OCI-LY7 (cell line): Measurements from ENCODE around the gene LRP5. TPM values are rescaled to one million over a fixed set of nuclear protein-coding genes. Genes with fewer than 3 reads are reported as not detected.
"Not testable (repeated sequence)": the region's sequence is repeated elsewhere in the genome, so short reads cannot be mapped to it uniquely, and the experiment has no call there.

Source experiments
- BruUV-seq: library from RNA; stranded (reverse); fragments of 400-500 nt; replicated peaks from 2 replicates; lab custom pipeline; 2021; lab: Mats Ljungman, UMichigan
- CTCF ChIA-PET: fragments of 300-600 bp; sonication (Branson Sonifier 250); formaldehyde crosslinking; loops from one replicate; lab custom pipeline; 2022; ENCODE audit warnings: antibody characterized with exemption; ENCODE audit not compliant: unreplicated experiment; lab: Charles Lee
- POLR2A ChIA-PET: fragments of 300-600 bp; sonication (Branson Sonifier 250); formaldehyde crosslinking; loops from one replicate; lab custom pipeline; 2022; ENCODE audit warnings: antibody characterized with exemption; lab: Charles Lee
- DNase-seq: peaks from one replicate; pipeline ENCODE4 v3.0.0-alpha.2; 2015; ENCODE audit warnings: low spot score
- H2AFZ ChIP-seq: fragments of 200-600 bp; sonication (generic), shearing (Covaris generic); 2 replicates; pipeline ENCODE4 v1.6.1; 2014; ENCODE audit warnings: mild to moderate bottlenecking, antibody characterized with exemption, low read length, moderate library complexity
- H3K27ac ChIP-seq: fragments of 200-600 bp; sonication (generic); 2 replicates; pipeline ENCODE4 v1.5.1; 2014; ENCODE audit warnings: mixed run types, low read depth, mild to moderate bottlenecking, moderate library complexity, low read length, inconsistent platforms; ENCODE audit not compliant: poor library complexity, severe bottlenecking
- H3K36me3 ChIP-seq: fragments of 200-600 bp; sonication (generic); 2 replicates; pipeline ENCODE4 v1.6.1; 2014; ENCODE audit warnings: mild to moderate bottlenecking, antibody characterized with exemption, low read length, moderate library complexity, mixed read lengths; ENCODE audit not compliant: insufficient read depth
- H3K4me1 ChIP-seq: fragments of 200-600 bp; sonication (generic); 2 replicates; pipeline ENCODE4 v1.5.1; 2014; ENCODE audit warnings: mild to moderate bottlenecking, low read length; ENCODE audit not compliant: insufficient read depth, poor library complexity, severe bottlenecking
- H3K4me2 ChIP-seq: fragments of 200-600 bp; sonication (generic); 2 replicates; pipeline ENCODE4 v1.6.1; 2014; ENCODE audit warnings: mild to moderate bottlenecking, low read length
- H3K4me3 ChIP-seq: fragments of 200-600 bp; sonication (generic); 2 replicates; pipeline ENCODE4 v1.5.1; 2014; ENCODE audit warnings: mild to moderate bottlenecking, low read depth, low read length; ENCODE audit not compliant: poor library complexity, severe bottlenecking
- H3K79me2 ChIP-seq: fragments of 200-600 bp; sonication (generic); 2 replicates; pipeline ENCODE4 v1.6.1; 2016; ENCODE audit warnings: low read depth, mild to moderate bottlenecking, low read length, moderate library complexity, mixed read lengths; ENCODE audit not compliant: insufficient read depth
- H3K9me2 ChIP-seq: fragments of 200-600 bp; sonication (generic); 2 replicates; pipeline ENCODE4 v1.6.1; 2016; ENCODE audit warnings: mild to moderate bottlenecking, low read length, mixed read lengths; ENCODE audit not compliant: insufficient read depth
- H3K9me3 ChIP-seq: fragments of 200-600 bp; sonication (generic); 2 replicates; pipeline ENCODE4 v1.6.1; 2014; ENCODE audit warnings: mild to moderate bottlenecking, mixed run types, low read length, mixed read lengths
- H4K20me1 ChIP-seq: fragments of 200-600 bp; sonication (generic); 2 replicates; pipeline ENCODE4 v1.6.1; 2014; ENCODE audit warnings: mild to moderate bottlenecking, antibody characterized with exemption, low read length, moderate library complexity, mixed read lengths; ENCODE audit not compliant: insufficient read depth
- EZH2phosphoT487 ChIP-seq: fragments of 200-600 bp; sonication (generic); IDR thresholded peaks from 2 replicates; pipeline ENCODE4 v1.6.1; 2018; ENCODE audit warnings: low read depth, borderline replicate concordance, mild to moderate bottlenecking, mixed run types, antibody characterized with exemption, low read length, moderate library complexity, mixed read lengths
- intact Hi-C: fragments of 100-400 bp; cut with micrococcal nuclease; formaldehyde crosslinking; loops from one replicate; pipeline ENCODE4 v1.10.0; 2022; ENCODE audit not compliant: unreplicated experiment
- total RNA-seq, 2 experiments: library from RNA; depleted of rRNA in 1 of 2; stranded (reverse); fragments of >200 nt in 1 of 2; shearing (Covaris generic) in 1 of 2; gene quantifications; 2 replicates each; pipeline ENCODE4 v1.2.3, GENCODE V29; 2014 to 2022
- TF ChIP-seq, protein P1 (sequence below): fragments of 200-600 bp; sonication (generic); conservative IDR thresholded peaks from 2 replicates; pipeline ENCODE4 v1.5.1; 2014; ENCODE audit warnings: mild to moderate bottlenecking, antibody characterized with exemption, low read length, moderate library complexity, mixed read lengths

LRP5 gene
- total RNA-seq, 2 experiments from 2014 or later: 0.60 TPM; not detected in 1

DNA sequence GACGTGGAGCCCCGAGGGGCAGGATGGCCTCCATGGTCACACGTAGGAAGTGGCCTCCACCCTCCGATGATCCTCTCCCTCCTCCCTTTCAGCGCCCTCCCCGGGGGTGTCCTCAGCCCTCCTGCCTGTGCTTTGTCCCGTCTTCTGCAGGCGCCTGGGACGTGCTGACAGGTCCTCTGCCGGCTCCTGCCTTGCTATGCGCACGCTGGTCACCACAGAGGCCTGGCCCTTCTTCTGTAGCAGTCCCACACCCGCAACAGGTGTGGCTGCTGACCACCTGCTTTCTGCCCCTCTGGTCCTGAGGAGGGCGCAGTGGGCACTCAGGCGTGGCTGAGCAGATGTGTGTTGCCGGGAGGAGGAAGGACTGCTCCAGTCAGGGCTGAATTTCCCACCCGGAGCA is 120.5 kb downstream of the LRP5 start:
- H3K9me3 ChIP-seq: peaks cover 9% of the 10 kb centered on the region
- ChIA-PET CTCF (no interaction called here), POLR2A (no interaction called here)
- H2AFZ ChIP-seq: no peak overlapping the region
- no peak overlapping the region for H3K27ac ChIP-seq
- H3K79me2 ChIP-seq: no peaks in the 10 kb centered on the region
- no peak overlapping the region for H3K4me3 ChIP-seq
- BruUV-seq: no TSS peak
- no peak overlapping the region for H3K4me2 ChIP-seq
- no peak for TF ChIP-seq EZH2phosphoT487
- TF ChIP-seq, protein P1, sequence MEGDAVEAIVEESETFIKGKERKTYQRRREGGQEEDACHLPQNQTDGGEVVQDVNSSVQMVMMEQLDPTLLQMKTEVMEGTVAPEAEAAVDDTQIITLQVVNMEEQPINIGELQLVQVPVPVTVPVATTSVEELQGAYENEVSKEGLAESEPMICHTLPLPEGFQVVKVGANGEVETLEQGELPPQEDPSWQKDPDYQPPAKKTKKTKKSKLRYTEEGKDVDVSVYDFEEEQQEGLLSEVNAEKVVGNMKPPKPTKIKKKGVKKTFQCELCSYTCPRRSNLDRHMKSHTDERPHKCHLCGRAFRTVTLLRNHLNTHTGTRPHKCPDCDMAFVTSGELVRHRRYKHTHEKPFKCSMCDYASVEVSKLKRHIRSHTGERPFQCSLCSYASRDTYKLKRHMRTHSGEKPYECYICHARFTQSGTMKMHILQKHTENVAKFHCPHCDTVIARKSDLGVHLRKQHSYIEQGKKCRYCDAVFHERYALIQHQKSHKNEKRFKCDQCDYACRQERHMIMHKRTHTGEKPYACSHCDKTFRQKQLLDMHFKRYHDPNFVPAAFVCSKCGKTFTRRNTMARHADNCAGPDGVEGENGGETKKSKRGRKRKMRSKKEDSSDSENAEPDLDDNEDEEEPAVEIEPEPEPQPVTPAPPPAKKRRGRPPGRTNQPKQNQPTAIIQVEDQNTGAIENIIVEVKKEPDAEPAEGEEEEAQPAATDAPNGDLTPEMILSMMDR: no peak
- H3K36me3 ChIP-seq: no peaks in the 10 kb centered on the region
- intact Hi-C loops: no loop called here
- no peaks in the 10 kb centered on the region for H3K9me2 ChIP-seq
- H3K4me1 ChIP-seq: no peaks in the 10 kb centered on the region
- no peak for DNase-seq
- no peaks in the 10 kb centered on the region for H4K20me1 ChIP-seq

DNA sequence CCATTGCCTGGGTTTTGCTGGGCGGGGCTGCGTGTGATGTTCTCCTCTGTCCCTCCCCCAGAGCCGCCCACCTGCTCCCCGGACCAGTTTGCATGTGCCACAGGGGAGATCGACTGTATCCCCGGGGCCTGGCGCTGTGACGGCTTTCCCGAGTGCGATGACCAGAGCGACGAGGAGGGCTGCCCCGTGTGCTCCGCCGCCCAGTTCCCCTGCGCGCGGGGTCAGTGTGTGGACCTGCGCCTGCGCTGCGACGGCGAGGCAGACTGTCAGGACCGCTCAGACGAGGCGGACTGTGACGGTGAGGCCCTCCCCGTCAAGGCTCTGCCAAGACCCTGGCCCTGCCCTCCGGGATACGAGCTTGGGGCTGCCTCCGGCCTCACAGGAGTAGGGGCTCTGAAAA is 121.2 kb downstream of the LRP5 start:
- no TSS peak for BruUV-seq
- Histone ChIP-seq H3K36me3 (no peaks in the 10 kb centered on the region), H2AFZ (no peak overlapping the region), H3K4me1 (no peaks in the 10 kb centered on the region), H3K79me2 (no peaks in the 10 kb centered on the region), H3K27ac (no peak overlapping the region), H3K9me3 (peaks cover 9% of the 10 kb centered on the region), H3K9me2 (no peaks in the 10 kb centered on the region), H3K4me2 (no peak overlapping the region), H4K20me1 (no peaks in the 10 kb centered on the region), H3K4me3 (no peak overlapping the region)
- DNase-seq: no peak
- CTCF ChIA-PET: interaction anchor here (0.6 kb wide), 1 partner anchor 17 kb away, joined by 3 read pairs; no protein-coding TSS in a partner anchor
- POLR2A ChIA-PET: no interaction called here
- intact Hi-C loops: no loop called here
- TF ChIP-seq, protein P1: no peak
- no peak for TF ChIP-seq EZH2phosphoT487

DNA sequence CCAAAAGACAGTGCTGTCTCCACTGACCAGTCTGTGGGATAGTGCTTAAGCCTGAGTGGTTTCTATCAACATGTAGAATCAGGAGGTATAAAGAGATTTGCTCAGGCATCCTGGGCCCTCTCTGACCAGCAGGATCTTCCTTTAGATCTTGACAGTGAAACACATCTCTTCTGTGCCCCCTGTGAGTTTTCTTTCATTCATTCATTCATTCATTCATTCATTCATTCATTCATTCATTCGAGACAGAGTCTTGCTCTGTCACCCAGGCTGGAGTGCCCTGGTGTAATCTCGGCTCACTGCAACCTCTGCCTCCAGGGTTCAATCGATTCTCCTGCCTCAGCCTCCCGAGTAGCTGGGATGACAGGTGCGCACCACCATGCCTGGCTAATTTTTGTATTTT is 121.8 kb downstream of the LRP5 start:
- H3K36me3 ChIP-seq, H3K9me3 ChIP-seq, H3K4me2 ChIP-seq, POLR2A ChIA-PET, H2AFZ ChIP-seq, intact Hi-C loops, H3K4me3 ChIP-seq, BruUV-seq, DNase-seq, H3K79me2 ChIP-seq, H3K27ac ChIP-seq, H4K20me1 ChIP-seq, H3K9me2 ChIP-seq, H3K4me1 ChIP-seq: not testable (repeated sequence)
- CTCF ChIA-PET: interaction anchor here (0.6 kb wide), 1 partner anchor 16 kb away, joined by 3 read pairs; no protein-coding TSS in a partner anchor
